ENCODE results near the gene IFT122. TPM values are rescaled to one million over a fixed set of nuclear protein-coding genes. Genes with fewer than 3 reads are reported as not detected.

IFT122 gene
- total and polyA plus RNA-seq, 2 of the 4 experiments (the other 2 are of a cell fraction) = 16.8 to 28.0 TPM

DNA sequence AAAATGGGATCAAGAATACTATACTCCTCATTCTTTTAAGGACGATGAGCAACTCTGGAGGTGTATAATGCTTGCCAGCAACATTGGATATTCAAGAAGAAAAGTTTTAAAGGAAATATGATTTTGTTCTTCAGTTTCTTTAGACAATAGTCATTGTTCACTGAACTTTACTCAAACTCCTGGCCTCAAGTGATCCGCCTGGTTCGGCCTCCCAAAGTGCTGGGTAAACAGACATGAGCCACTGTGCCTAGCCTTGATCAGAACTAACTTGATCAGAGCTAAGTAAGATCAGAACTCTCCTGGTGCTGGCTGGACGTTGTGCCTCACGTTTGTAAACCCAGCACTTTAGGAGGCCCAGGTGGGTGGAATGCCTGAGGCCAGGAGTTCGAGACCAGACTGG lies 24.2 kb upstream of the IFT122 start:
- Histone ChIP-seq H2AFZ (replicated peaks; ENCODE audit: low read length, poor library complexity) (no peak overlapping the region), H3K27me3 (ENCODE audit: control insufficient read depth, insufficient read depth, low read length) (no peaks in the 10 kb centered on the region), H3K9me3 (ENCODE audit: control insufficient read depth, insufficient read depth, low read length) (no peaks in the 10 kb centered on the region; the same call in 1 of the 2 replicates), H3K4me2 (ENCODE audit: low read depth, low read length) (no peak overlapping the region), H3K4me1 (ENCODE audit: control insufficient read depth, insufficient read depth, low read length) (peaks cover 28% of the 10 kb centered on the region), H2BK120ac (ENCODE audit: low read depth, low read length) (peak overlapping the region; percentile 95), H2BK5ac (ENCODE audit: low read depth, low read length, poor library complexity, severe bottlenecking) (no peak overlapping the region), H4K8ac (ENCODE audit: low read depth in 2 of 2, low read length in 2 of 2) (no peak overlapping the region), H2BK20ac (ENCODE audit: low read depth, low read length) (peak overlapping the region; percentile 97; the same call in 1 of the 2 replicates), H3K18ac (ENCODE audit: low read depth, low read length) (no peak overlapping the region; the same call in 1 of the 2 replicates), H4K5ac (ENCODE audit: low read depth, low read length) (no peak overlapping the region), H3K23ac (ENCODE audit: low read depth, low read length) (no peak overlapping the region), H2AK5ac (ENCODE audit: low read depth, low read length) (peak overlapping the region; percentile 71; the same call in 1 of the 2 replicates), H3K14ac (replicated peaks; ENCODE audit: low read depth, low read length) (peak overlapping the region; percentile 55; the same call in 1 of the 2 replicates), H4K20me1 (ENCODE audit: insufficient read depth, low read length) (peaks cover 11% of the 10 kb centered on the region), H3K9me1 (ENCODE audit: insufficient read depth, low read length) (peaks cover 40% of the 10 kb centered on the region), H3K27ac (ENCODE audit: insufficient read depth, low read length) (no peak overlapping the region), H3K9ac (ENCODE audit: low read depth, low read length) (no peak overlapping the region), H3K56ac (ENCODE audit: extremely low read depth, insufficient read depth, low read length) (no peak overlapping the region), H2BK15ac (ENCODE audit: low read depth, low read length) (peak overlapping the region; percentile 75; the same call in 2 of the 3 replicates), H3K4me3 (ENCODE audit: insufficient read depth, low read depth, low read length) (no peak overlapping the region), H4K91ac (ENCODE audit: insufficient read depth, low read depth, low read length) (peak overlapping the region; percentile 74), H2AK9ac (replicated peaks; ENCODE audit: low read depth, low read length, poor library complexity) (no peak overlapping the region), H3K79me1 (ENCODE audit: low read depth in 1 of 2, low read length in 2 of 2) (peaks cover 0 to 8% of the 10 kb centered on the region in 2 experiments; a peak in 1 of 4 replicates), H3K36me3 (ENCODE audit: control insufficient read depth, insufficient read depth, low read length) (no peaks in the 10 kb centered on the region), H3K4ac (ENCODE audit: low read depth, low read length) (peak overlapping the region; percentile 48)
- ChIA-PET CTCF (no interaction called here), POLR2A (ENCODE audit: unreplicated experiment) (interaction anchor here (0.6 kb wide), 1 partner anchor 23 kb away, joined by 3 read pairs; no protein-coding TSS in a partner anchor)
- in situ Hi-C loops (cut with MboI; ENCODE audit: low sequenced_read_pairs) = no loop called here
- BruUV-seq (replicated peaks) = no TSS peak
- ATAC-seq (ENCODE audit: low read depth) (no peak), DNase-seq (no peak)
- WGBS, 2 experiments (ENCODE audit: extremely low coverage in 2 of 2, insufficient read length in 1 of 2) = no CpG with 5 or more reads among the region's 6 CpGs
- intact Hi-C loops (cut with micrococcal nuclease) = no loop called here
- dilution Hi-C loops (cut with HindIII; ENCODE audit: low sequenced_read_pairs, unreplicated experiment) = no loop called here
- TF ChIP-seq FOS (IDR thresholded peaks at IDR 0.05; ENCODE audit: low read depth, low read length) = no peak
- no peak for TF ChIP-seq MXI1 (IDR thresholded peaks at IDR 0.05; ENCODE audit: borderline replicate concordance, low read depth, low read length)
- TF ChIP-seq BHLHE40 (IDR thresholded peaks at IDR 0.05; ENCODE audit: low read depth, low read length) = no peak
- no peak for TF ChIP-seq POLR2A (IDR thresholded peaks at IDR 0.05; ENCODE audit: low read depth, low read length)
- TF ChIP-seq RCOR1 (IDR thresholded peaks at IDR 0.05; ENCODE audit: insufficient replicate concordance, low read length) = no peak
- TF ChIP-seq CHD1 (IDR thresholded peaks at IDR 0.05; ENCODE audit: low read depth, low read length) = no peak
- TF ChIP-seq RAD21 (IDR thresholded peaks at IDR 0.05; ENCODE audit: low read length) = no peak
- TF ChIP-seq CEBPB (IDR thresholded peaks at IDR 0.05; ENCODE audit: low read depth, low read length) = no peak
- no peak for TF ChIP-seq USF2 (IDR thresholded peaks at IDR 0.05; ENCODE audit: low read depth, low read length)
- TF ChIP-seq ELK1 (IDR thresholded peaks at IDR 0.05; ENCODE audit: borderline replicate concordance, low read depth, low read length) = no peak
- no peak for TF ChIP-seq SMC3 (IDR thresholded peaks at IDR 0.05; ENCODE audit: low read depth, low read length)
- no peak for TF ChIP-seq NFE2L2 (IDR thresholded peaks at IDR 0.05; ENCODE audit: low read depth, low read length)
- no peak for TF ChIP-seq RFX5 (IDR thresholded peaks at IDR 0.05; ENCODE audit: low read depth, low read length)
- TF ChIP-seq CTCF (conservative IDR thresholded peaks at IDR 0.05; ENCODE audit: low read depth, low read length) = no peak
- no peak for TF ChIP-seq MAFK (IDR thresholded peaks at IDR 0.05; ENCODE audit: low read depth, low read length)

Measured in IMR-90 (cell line).